Ishikawa (cell line): ENCODE measurements around the gene APBB3.
A peak's percentile ranks its signal among the peaks of the same experiment; 100 is the strongest.

Source experiments
- CEBPB ChIP-seq: IDR thresholded peaks from 2 replicates; pipeline ENCODE4 v1.6.1; 2012
- CREB1 ChIP-seq: IDR thresholded peaks from 2 replicates; pipeline ENCODE4 v1.6.1; 2012; ENCODE audit warnings: low read depth
- EGR1 ChIP-seq: IDR thresholded peaks from 2 replicates; pipeline ENCODE4 v1.6.1; 2012
- EP300 ChIP-seq: IDR thresholded peaks from 2 replicates; pipeline ENCODE4 v1.6.1; 2012; ENCODE audit warnings: borderline replicate concordance
- FOXM1 ChIP-seq: IDR thresholded peaks from 2 replicates; pipeline ENCODE4 v1.6.1; 2012; ENCODE audit warnings: low read depth, borderline replicate concordance
- MAX ChIP-seq: IDR thresholded peaks from 2 replicates; pipeline ENCODE4 v1.6.1; 2012
- NFIC ChIP-seq: IDR thresholded peaks from 2 replicates; pipeline ENCODE4 v1.6.1; 2012
- RAD21 ChIP-seq: IDR thresholded peaks from 2 replicates; pipeline ENCODE4 v1.6.1; 2012; ENCODE audit warnings: low read depth
- REST ChIP-seq: IDR thresholded peaks from 2 replicates; pipeline ENCODE4 v1.6.1; 2012; ENCODE audit warnings: low read depth, mild to moderate bottlenecking
- TAF1 ChIP-seq: IDR thresholded peaks from 2 replicates; pipeline ENCODE4 v1.6.1; 2012; ENCODE audit warnings: low read depth, mild to moderate bottlenecking
- TCF12 ChIP-seq: IDR thresholded peaks from 2 replicates; pipeline ENCODE4 v1.6.1; 2012; ENCODE audit warnings: low read depth
- TEAD4 ChIP-seq: IDR thresholded peaks from 2 replicates; pipeline ENCODE4 v1.6.1; 2012
- USF1 ChIP-seq: IDR thresholded peaks from 2 replicates; pipeline ENCODE4 v1.6.1; 2012
- YY1 ChIP-seq: IDR thresholded peaks from 2 replicates; pipeline ENCODE4 v1.6.1; 2012; ENCODE audit warnings: low read depth
- ZBTB7A ChIP-seq: IDR thresholded peaks from 2 replicates; pipeline ENCODE4 v1.6.1; 2012; ENCODE audit warnings: low read depth

APBB3 gene

GRCh38 chr5:140547508-140548299, 16.7 kb downstream of the APBB3 start, which contains the start of gene EIF4EBP3:
Gene EIF4EBP3, plus strand, starts transcription at chr5:140547662. Its CDS starts 76 bp downstream, at chr5:140547738.
- TF ChIP-seq CREB1: peak; percentile 65
- peak; percentile 93 for TF ChIP-seq USF1
- no peak for TF ChIP-seq FOXM1
- 0 out of 2 replicates have a peak, but pooled peaks have one; percentile 42 for TF ChIP-seq ZBTB7A
- no peak for TF ChIP-seq EGR1
- TF ChIP-seq MAX: peak; percentile 99
- TF ChIP-seq RAD21: peak; percentile 8; the same call in 1 of the 2 replicates
- TF ChIP-seq EP300: no peak
- TF ChIP-seq TEAD4: peak; percentile 16; the same call in 1 of the 2 replicates
- no peak for TF ChIP-seq REST
- no peak for TF ChIP-seq TAF1
- no peak for TF ChIP-seq CEBPB
- no peak for TF ChIP-seq YY1
- TF ChIP-seq TCF12: peak; percentile 11; the same call in 1 of the 2 replicates
- peak; percentile 78 for TF ChIP-seq NFIC

GRCh38 chr5:140546851-140547507, 17.4 kb downstream of the APBB3 start:
- TF ChIP-seq CEBPB (no peak), CREB1 (no peak), FOXM1 (no peak), YY1 (no peak), MAX (no peak), TCF12 (no peak), REST (no peak), TAF1 (no peak), NFIC (no peak), EGR1 (no peak), ZBTB7A (no peak)

GRCh38 chr5:140545606-140546005, 18.8 kb downstream of the APBB3 start:
- TF ChIP-seq EGR1 (no peak), USF1 (no peak), TAF1 (no peak), RAD21 (no peak), CEBPB (no peak), FOXM1 (no peak), TCF12 (no peak), EP300 (no peak), ZBTB7A (no peak), YY1 (no peak)

GRCh38 chr5:140544986-140545385, 19.4 kb downstream of the APBB3 start:
- TF ChIP-seq CREB1 (no peak), TCF12 (no peak), CEBPB (no peak), USF1 (no peak), TAF1 (no peak), RAD21 (no peak), TEAD4 (no peak), ZBTB7A (no peak), EP300 (no peak), FOXM1 (no peak), MAX (no peak), NFIC (no peak), REST (no peak), YY1 (no peak), EGR1 (no peak)
